ENCODE data around the gene FAM219B. TPM values are rescaled to one million over a fixed set of nuclear protein-coding genes. Genes with fewer than 3 reads are reported as not detected.

The FAM219B gene
- total RNA-seq, 4 donors from 2014 or later, result 60.8 to 92.0 (median 84.3) TPM

- DNase-seq (ENCODE audit: extremely low spot score), result no peak
- H3K36me3 ChIP-seq, result peaks cover 12 to 63% (median 57%) of the 10 kb centered on the region in 4 donors
- H3K9me3 ChIP-seq, result peaks cover 0 to 4% (median 0%) of the 10 kb centered on the region in 4 donors
- no peak overlapping the region for H3K27ac ChIP-seq (replicated peaks in 1 of 4)
- TF ChIP-seq CTCF (IDR thresholded peaks at IDR 0.05) (no peak), POLR2AphosphoS5 (IDR thresholded peaks at IDR 0.05) (no peak), POLR2A (IDR thresholded peaks at IDR 0.05; ENCODE audit: low read depth) (no peak), EP300 (IDR thresholded peaks at IDR 0.05) (no peak)
- no peaks in the 10 kb centered on the region for H3K27me3 ChIP-seq
- intact Hi-C loops (cut with DNase I), result loop anchor here (5.0 kb wide), 2 partner anchors 34 to 41 kb away; partner anchors contain the start of gene COX5A
- peaks cover 25 to 47% (median 41%) of the 10 kb centered on the region in 4 donors for H3K4me1 ChIP-seq
- WGBS, result 92% methylated on average over 1 of the region's 1 CpG
- no peak overlapping the region for H3K4me3 ChIP-seq
These were observed 3.0 kb downstream of the FAM219B start for GRCh38 chr15:74903676-74904075.

GRCh38 chr15:74902295-74903075 is 4.2 kb downstream of the FAM219B start:
- H3K4me3 ChIP-seq, result no peak overlapping the region
- peaks cover 12 to 75% (median 61%) of the 10 kb centered on the region in 4 donors for H3K36me3 ChIP-seq
- intact Hi-C loops (cut with DNase I), result loop anchor here (5.0 kb wide), 2 partner anchors 35 to 40 kb away; partner anchors contain the start of gene COX5A
- H3K27ac ChIP-seq (replicated peaks in 1 of 4), result no peak overlapping the region
- peaks cover 0 to 4% (median 0%) of the 10 kb centered on the region in 4 donors for H3K9me3 ChIP-seq
- H3K4me1 ChIP-seq, result peaks cover 24 to 44% (median 37%) of the 10 kb centered on the region in 4 donors
- no peak for DNase-seq (ENCODE audit: extremely low spot score)
- WGBS, result 96% methylated on average over 4 of the region's 4 CpGs
- no peaks in the 10 kb centered on the region for H3K27me3 ChIP-seq
- TF ChIP-seq EP300 (IDR thresholded peaks at IDR 0.05) (no peak), POLR2AphosphoS5 (IDR thresholded peaks at IDR 0.05) (no peak), POLR2A (IDR thresholded peaks at IDR 0.05; ENCODE audit: low read depth) (no peak), CTCF (IDR thresholded peaks at IDR 0.05) (no peak)

GRCh38 chr15:74901612-74902063 is 5.0 kb downstream of the FAM219B start:
- Histone ChIP-seq H3K27ac (replicated peaks in 1 of 4) (peak overlapping the region in 3 of 4 donors; percentile 13 to 48 (median 42)), H3K4me1 (peaks cover 26 to 40% (median 33%) of the 10 kb centered on the region in 4 donors)

GRCh38 chr15:74897300-74897701 is 9.3 kb downstream of the FAM219B start:
- WGBS, result 76% methylated on average over 5 of the region's 6 CpGs
- Histone ChIP-seq H3K27ac (replicated peaks in 1 of 4) (no peak overlapping the region), H3K9me3 (peaks cover 0 to 4% (median 0%) of the 10 kb centered on the region in 4 donors), H3K36me3 (peaks cover 0 to 90% (median 55%) of the 10 kb centered on the region in 4 donors), H3K4me1 (peaks cover 11 to 14% (median 13%) of the 10 kb centered on the region in 4 donors), H3K27me3 (no peaks in the 10 kb centered on the region), H3K4me3 (no peak overlapping the region)
- DNase-seq (ENCODE audit: extremely low spot score), result no peak
- TF ChIP-seq POLR2A (IDR thresholded peaks at IDR 0.05; ENCODE audit: low read depth), result no peak
- no peak for TF ChIP-seq EP300 (IDR thresholded peaks at IDR 0.05)
- no peak for TF ChIP-seq CTCF (IDR thresholded peaks at IDR 0.05)
- TF ChIP-seq POLR2AphosphoS5 (IDR thresholded peaks at IDR 0.05), result no peak
- intact Hi-C loops (cut with DNase I), result no loop called here

More at GRCh38 chr15:74901612-74902063, 5.0 kb downstream of the FAM219B start:
- Histone ChIP-seq H3K36me3 (peaks cover 12 to 83% (median 62%) of the 10 kb centered on the region in 4 donors), H3K27me3 (no peaks in the 10 kb centered on the region), H3K9me3 (peaks cover 0 to 4% (median 0%) of the 10 kb centered on the region in 4 donors), H3K4me3 (no peak overlapping the region)
- DNase-seq (ENCODE audit: extremely low spot score), result no peak
- 16% methylated on average over 5 of the region's 5 CpGs for WGBS
- intact Hi-C loops (cut with DNase I), result loop anchor here (1.0 to 5.0 kb wide), 3 partner anchors 36 to 58 kb away; partner anchors contain the start of genes COX5A and ULK3
- no peak for TF ChIP-seq EP300 (IDR thresholded peaks at IDR 0.05)
- peak; percentile 90 to 97 (median 94) for TF ChIP-seq CTCF (IDR thresholded peaks at IDR 0.05)

Data from esophagus muscularis mucosa (tissue), 4 donors.